Ishikawa (cell line): Measurements from ENCODE around the gene ZNF48.

Source experiments
- CREB1 ChIP-seq: IDR thresholded peaks from 2 replicates; pipeline ENCODE4 v1.6.1; 2012; ENCODE audit warnings: low read depth
- FOXM1 ChIP-seq: IDR thresholded peaks from 2 replicates; pipeline ENCODE4 v1.6.1; 2012; ENCODE audit warnings: low read depth, borderline replicate concordance
- RAD21 ChIP-seq: IDR thresholded peaks from 2 replicates; pipeline ENCODE4 v1.6.1; 2012; ENCODE audit warnings: low read depth
- YY1 ChIP-seq: IDR thresholded peaks from 2 replicates; pipeline ENCODE4 v1.6.1; 2012; ENCODE audit warnings: low read depth
- ZBTB7A ChIP-seq: IDR thresholded peaks from 2 replicates; pipeline ENCODE4 v1.6.1; 2012; ENCODE audit warnings: low read depth
- TF ChIP-seq, protein P1 (sequence below): IDR thresholded peaks from 2 replicates; pipeline ENCODE4 v1.6.1; 2012
- TF ChIP-seq, protein P2 (sequence below): IDR thresholded peaks from 2 replicates; pipeline ENCODE4 v1.6.1; 2012

DNA sequence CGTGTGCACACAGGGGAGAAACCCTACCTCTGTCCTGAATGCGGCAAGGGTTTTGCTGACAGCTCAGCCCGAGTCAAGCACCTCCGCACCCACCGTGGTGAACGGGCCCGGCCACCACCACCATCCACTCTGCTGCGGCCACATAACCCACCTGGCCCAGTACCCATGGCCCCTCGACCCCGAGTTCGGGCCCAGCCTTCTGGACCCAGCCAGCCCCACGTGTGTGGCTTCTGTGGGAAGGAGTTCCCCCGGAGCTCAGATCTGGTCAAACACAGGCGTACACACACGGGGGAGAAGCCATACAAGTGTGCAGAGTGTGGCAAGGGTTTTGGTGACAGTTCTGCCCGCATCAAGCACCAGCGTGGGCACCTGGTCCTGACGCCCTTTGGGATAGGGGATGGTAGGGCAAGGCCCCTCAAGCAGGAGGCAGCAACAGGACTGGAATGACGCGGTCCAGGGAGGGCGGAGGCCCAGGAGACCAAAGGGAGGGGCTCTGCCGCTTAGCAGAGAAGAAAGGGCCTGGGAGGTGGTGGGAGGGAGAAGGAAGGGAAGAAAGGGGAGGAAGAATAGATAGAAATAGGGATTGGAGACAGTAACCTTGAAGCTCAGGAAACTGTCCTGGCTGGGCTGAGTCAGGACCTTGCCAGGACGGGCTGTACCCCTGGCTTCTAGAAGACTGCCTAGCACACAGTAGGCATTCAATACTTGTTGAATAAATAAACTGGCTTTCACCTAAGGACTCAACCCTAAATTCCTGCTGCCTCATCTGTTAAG, 3.6 kb downstream of the ZNF48 start:
- no peak for TF ChIP-seq CREB1
- no peak for TF ChIP-seq RAD21
- TF ChIP-seq, protein P1, sequence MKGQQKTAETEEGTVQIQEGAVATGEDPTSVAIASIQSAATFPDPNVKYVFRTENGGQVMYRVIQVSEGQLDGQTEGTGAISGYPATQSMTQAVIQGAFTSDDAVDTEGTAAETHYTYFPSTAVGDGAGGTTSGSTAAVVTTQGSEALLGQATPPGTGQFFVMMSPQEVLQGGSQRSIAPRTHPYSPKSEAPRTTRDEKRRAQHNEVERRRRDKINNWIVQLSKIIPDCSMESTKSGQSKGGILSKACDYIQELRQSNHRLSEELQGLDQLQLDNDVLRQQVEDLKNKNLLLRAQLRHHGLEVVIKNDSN, result no peak
- TF ChIP-seq ZBTB7A, result no peak
- no peak for TF ChIP-seq YY1
- TF ChIP-seq FOXM1, result no peak
- TF ChIP-seq, protein P2, sequence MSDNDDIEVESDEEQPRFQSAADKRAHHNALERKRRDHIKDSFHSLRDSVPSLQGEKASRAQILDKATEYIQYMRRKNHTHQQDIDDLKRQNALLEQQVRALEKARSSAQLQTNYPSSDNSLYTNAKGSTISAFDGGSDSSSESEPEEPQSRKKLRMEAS, result no peak
